SK-N-MC (cell line): ENCODE measurements around the gene PLAAT2.

ENCODE experiments used
- EZH2 ChIP-seq: fragments of 200-600 bp; sonication (generic); IDR thresholded peaks from one replicate; pipeline ENCODE4 v1.6.1; 2017; ENCODE audit warnings: antibody characterized with exemption
- FOXP2 ChIP-seq: optimal IDR thresholded peaks from 2 replicates; pipeline ENCODE3; 2011; ENCODE audit warnings: mild to moderate bottlenecking, moderate library complexity; ENCODE audit not compliant: insufficient read depth; ENCODE audit errors: extremely low read length, control extremely low read depth
- POLR2AphosphoS5 ChIP-seq: IDR thresholded peaks from 2 replicates; pipeline ENCODE4 v1.6.1; 2012; ENCODE audit warnings: mild to moderate bottlenecking, low read depth, low read length, borderline replicate concordance

GRCh38 chr11:63569570-63569969, 6.4 kb upstream of the PLAAT2 start:
- TF ChIP-seq POLR2AphosphoS5, result no peak
- no peak for TF ChIP-seq EZH2
- TF ChIP-seq FOXP2, result no peak
